Activated CD4-positive, alpha-beta T cell treated with anti-CD3 and anti-CD28 coated beads, Interleukin-2, amount 10 ng/mL, durations not matched to agents 7 days and 5 days (primary cell): Measurements from ENCODE around the gene C17orf107. TPM values are rescaled to one million over a fixed set of nuclear protein-coding genes. Genes with fewer than 3 reads are reported as not detected.

ENCODE experiments used
- CTCF ChIA-PET: fragments of 350-600 bp; sonication (Branson Sonifier 250); formaldehyde crosslinking; loops from one replicate; lab custom pipeline; 2021; ENCODE audit warnings: antibody characterized with exemption; lab: Charles Lee
- POLR2A ChIA-PET: fragments of 350-600 bp; sonication (Branson Sonifier 250); formaldehyde crosslinking; loops from one replicate; lab custom pipeline; 2021; ENCODE audit warnings: antibody characterized with exemption; lab: Charles Lee
- DNase-seq: peaks from one replicate; pipeline ENCODE4 v3.0.0-alpha.2; 2020
- H3K27ac Mint-ChIP-seq: one replicate; pipeline ENCODE4 v1.8.0; 2021; ENCODE audit warnings: mild to moderate bottlenecking, moderate library complexity, mixed read lengths
- H3K27me3 Mint-ChIP-seq: one replicate; pipeline ENCODE4 v1.8.0; 2021; ENCODE audit warnings: mixed read lengths
- H3K36me3 Mint-ChIP-seq: one replicate; pipeline ENCODE4 v1.8.0; 2021; ENCODE audit warnings: low read depth, mixed read lengths
- H3K4me1 Mint-ChIP-seq: one replicate; pipeline ENCODE4 v1.8.0; 2021; ENCODE audit warnings: mixed read lengths
- H3K4me3 Mint-ChIP-seq: one replicate; pipeline ENCODE4 v1.8.0; 2021; ENCODE audit warnings: mild to moderate bottlenecking, moderate library complexity, mixed read lengths
- H3K9me3 Mint-ChIP-seq: one replicate; pipeline ENCODE4 v1.8.0; 2021; ENCODE audit warnings: mixed read lengths
- total RNA-seq, 2 experiments: library from RNA; stranded (reverse); gene quantifications; one replicate each; pipeline ENCODE4 v1.2.3, GENCODE V29; 2021

C17orf107 gene
- total RNA-seq, 2 experiments from 2014 or later, result 0.77 to 0.92 TPM

GRCh38 chr17:4948166-4948930 lies 49.0 kb downstream of the C17orf107 start, which contains the start of gene PFN1:
PFN1 (minus strand) TSS chr17:4948530; CDS start chr17:4948394, 136 bp downstream.
- peak within 1 kb of the TSS; percentile 99 for H3K27ac Mint-ChIP-seq

DNA sequence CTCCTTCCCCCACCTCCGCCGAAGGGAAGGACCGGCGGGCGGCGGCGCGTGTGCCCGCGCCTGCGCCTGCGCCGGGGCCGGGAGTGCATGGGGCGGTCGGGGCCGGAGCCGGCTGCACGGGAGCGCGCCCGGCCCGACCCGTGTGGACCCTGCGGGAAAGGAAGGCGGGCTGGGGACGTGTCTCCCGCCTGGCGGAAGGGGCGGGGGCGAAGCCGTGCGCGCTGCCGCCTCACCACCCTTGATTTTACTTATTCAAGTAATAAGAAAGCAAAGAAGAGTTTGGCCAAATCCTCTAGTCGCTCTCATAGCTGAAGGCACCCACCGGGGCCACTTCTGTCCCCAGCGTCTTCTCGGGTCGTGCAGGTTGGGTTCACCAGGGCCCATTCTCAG lies 49.6 kb downstream of the C17orf107 start:
- H3K36me3 Mint-ChIP-seq, result peaks cover 39% of the 10 kb centered on the region
- H3K9me3 Mint-ChIP-seq, result no peaks in the 10 kb centered on the region
- H3K27ac Mint-ChIP-seq, result peak overlapping the region; percentile 99
- DNase-seq, result peak; percentile 80
- no peaks in the 10 kb centered on the region for H3K27me3 Mint-ChIP-seq
- POLR2A ChIA-PET, result interaction anchor here (1.4 to 6.2 kb wide), 2 partner anchors 9 to 19 kb away, joined by 10 to 44 read pairs; partner anchors contain the start of genes RNF167, SLC25A11 and SPAG7
- H3K4me3 Mint-ChIP-seq, result peak overlapping the region; percentile 92
- H3K4me1 Mint-ChIP-seq, result peaks cover 37% of the 10 kb centered on the region
- CTCF ChIA-PET, result no interaction called here

More at GRCh38 chr17:4948166-4948930, 49.0 kb downstream of the C17orf107 start, which contains the start of gene PFN1:
- Mint-ChIP-seq H3K4me1 (peaks cover 39% of the 10 kb centered on the region), H3K36me3 (peaks cover 41% of the 10 kb centered on the region), H3K27me3 (no peaks in the 10 kb centered on the region), H3K4me3 (peak within 1 kb of the TSS; percentile 92), H3K9me3 (no peaks in the 10 kb centered on the region)
- POLR2A ChIA-PET, result interaction anchor here (1.4 to 6.2 kb wide), 2 partner anchors 8 to 19 kb away, joined by 10 to 44 read pairs; partner anchors contain the start of genes RNF167, SLC25A11 and SPAG7
- peak; percentile 94 for DNase-seq
- CTCF ChIA-PET, result interaction anchor here (0.8 kb wide), 1 partner anchor 19 kb away, joined by 3 read pairs; the partner anchor contains the start of gene SPAG7

DNA sequence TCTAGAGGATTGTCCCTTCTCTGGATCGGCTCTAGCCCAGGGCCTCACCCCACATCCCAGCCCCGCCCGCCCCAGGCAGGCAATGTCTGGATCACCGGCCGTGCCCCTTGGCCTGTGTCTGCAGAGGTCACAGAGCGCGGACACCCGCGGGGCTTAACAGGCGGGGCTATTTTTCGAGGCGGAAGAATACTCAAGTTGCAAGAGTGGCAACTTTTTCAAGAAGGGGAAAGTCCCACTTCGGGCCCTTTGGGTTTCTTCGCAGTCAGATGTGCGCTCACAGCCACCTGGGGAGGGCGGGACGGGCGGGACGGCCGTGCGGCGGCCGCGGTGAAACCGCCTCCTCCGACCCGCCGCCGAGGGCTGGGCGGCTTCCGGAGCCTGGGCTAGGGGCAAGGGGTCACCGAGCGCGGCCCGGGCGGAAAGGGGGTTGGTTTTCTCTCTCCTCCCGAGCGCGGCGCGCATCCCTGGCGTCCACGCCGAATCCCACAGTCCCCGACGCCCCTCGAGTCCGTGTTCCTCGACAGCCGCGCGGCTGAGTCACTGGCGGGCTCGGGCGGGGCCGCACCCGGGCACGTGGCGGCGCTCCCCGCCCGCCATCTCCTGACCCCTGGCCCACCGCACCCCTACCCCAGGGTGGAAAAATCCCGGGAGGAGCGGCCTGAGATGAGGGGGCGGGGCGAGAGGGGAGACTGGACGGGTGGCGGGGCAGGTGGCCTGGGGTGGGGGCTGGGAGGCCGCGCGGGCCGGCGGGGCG lies 50.2 kb downstream of the C17orf107 start:
- CTCF ChIA-PET, result interaction anchor here (1.3 kb wide), 1 partner anchor 18 kb away, joined by 3 read pairs; the partner anchor contains the start of gene SPAG7
- H3K27me3 Mint-ChIP-seq, result no peaks in the 10 kb centered on the region

DNA sequence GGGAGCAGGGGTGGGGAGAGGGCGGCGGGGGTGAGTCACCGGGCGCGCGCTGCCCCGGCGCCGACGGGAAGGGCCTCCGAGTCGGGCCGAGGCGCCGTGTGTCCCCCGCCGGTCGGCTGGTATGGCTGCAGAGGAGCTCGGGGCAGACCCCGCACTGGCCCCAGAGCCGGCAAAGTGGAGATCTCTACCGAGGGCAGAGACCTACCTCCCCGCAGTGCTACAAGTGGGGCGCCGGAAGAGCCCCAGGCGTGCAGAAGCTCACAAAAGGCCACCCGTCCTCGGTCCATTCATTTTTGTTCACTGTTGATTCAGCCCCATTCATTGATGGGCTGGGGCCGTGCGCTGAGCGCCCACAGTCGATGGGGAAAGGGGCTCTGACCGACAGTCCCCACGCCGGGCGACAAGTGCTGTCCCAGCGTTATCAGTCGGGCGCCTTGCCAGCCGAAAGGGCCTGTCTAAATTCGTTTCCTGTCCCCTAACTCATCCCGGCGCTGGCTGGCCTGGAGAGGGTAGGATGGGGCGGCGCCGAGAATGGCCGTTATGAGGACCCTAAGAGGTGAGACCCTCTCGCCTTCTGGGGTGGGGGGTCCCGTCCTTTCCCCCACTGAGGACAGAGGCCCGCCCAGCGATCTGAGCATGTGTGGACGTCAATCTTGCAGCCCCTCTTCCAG lies 50.9 kb downstream of the C17orf107 start:
- Mint-ChIP-seq H3K4me3 (peak overlapping the region; percentile 78), H3K36me3 (peaks cover 26% of the 10 kb centered on the region), H3K9me3 (no peaks in the 10 kb centered on the region), H3K27me3 (no peaks in the 10 kb centered on the region), H3K27ac (peak overlapping the region; percentile 95), H3K4me1 (peaks cover 26% of the 10 kb centered on the region)
- no peak for DNase-seq
- CTCF ChIA-PET, result interaction anchor here (1.2 to 2.0 kb wide), 4 partner anchors 13 to 41 kb away, joined by 3 to 5 read pairs (median 4); partner anchors contain the start of gene SPAG7
- POLR2A ChIA-PET, result interaction anchor here (1.0 kb wide), 1 partner anchor 10 kb away, joined by 3 read pairs; the partner anchor contains the start of genes RNF167 and SLC25A11

More for the DNA sequence above, 50.2 kb downstream of the C17orf107 start:
- Mint-ChIP-seq H3K4me1 (peaks cover 33% of the 10 kb centered on the region), H3K9me3 (no peaks in the 10 kb centered on the region), H3K36me3 (peaks cover 33% of the 10 kb centered on the region), H3K4me3 (peak overlapping the region; percentile 92), H3K27ac (peak overlapping the region; percentile 93)
- POLR2A ChIA-PET, result interaction anchor here (1.0 to 6.2 kb wide), 3 partner anchors 10 to 18 kb away, joined by 3 to 44 read pairs (median 10); partner anchors contain the start of genes RNF167, SLC25A11 and SPAG7
- DNase-seq, result peak; percentile 83

DNA sequence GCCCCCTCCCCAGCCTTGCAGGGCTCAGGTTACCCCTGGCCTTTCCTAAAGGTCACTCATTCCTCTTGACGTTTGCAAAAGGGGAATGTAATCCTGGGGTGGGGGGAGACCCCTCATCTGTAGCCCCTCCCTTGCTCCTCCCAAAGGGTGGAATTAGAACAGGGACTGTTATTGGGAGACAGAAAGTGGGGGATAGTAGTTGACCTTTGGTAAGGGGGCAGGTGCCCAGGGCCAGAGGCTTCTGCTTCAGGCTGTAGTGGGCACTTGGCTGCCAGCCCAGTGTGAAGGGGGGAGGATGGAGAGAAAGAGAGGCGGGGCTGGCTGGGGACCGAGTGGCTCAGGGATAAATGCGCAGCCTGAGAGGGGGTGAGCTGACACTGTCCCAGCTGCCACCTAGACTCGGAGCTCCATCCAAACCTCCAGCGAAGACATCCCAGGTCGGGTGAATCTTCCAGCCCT lies 51.4 kb downstream of the C17orf107 start, which contains the start of gene ENO3:
TSS of gene ENO3 (plus strand) at position 374 of the 459 bp plus-strand sequence. CDS start 711 bp downstream, outside the sequence.
- Mint-ChIP-seq H3K9me3 (no peaks in the 10 kb centered on the region), H3K4me3 (peak within 1 kb of the TSS; percentile 78), H3K27ac (peak within 1 kb of the TSS; percentile 95), H3K36me3 (peaks cover 20% of the 10 kb centered on the region), H3K27me3 (no peaks in the 10 kb centered on the region), H3K4me1 (peaks cover 21% of the 10 kb centered on the region)
- no peak for DNase-seq
- ChIA-PET POLR2A (interaction anchor here (1.0 kb wide), 1 partner anchor 11 kb away, joined by 3 read pairs; the partner anchor contains the start of genes RNF167 and SLC25A11), CTCF (interaction anchor here (1.2 to 2.0 kb wide), 6 partner anchors 13 to 80 kb away, joined by 3 to 6 read pairs (median 4); partner anchors contain the start of gene SPAG7)

DNA sequence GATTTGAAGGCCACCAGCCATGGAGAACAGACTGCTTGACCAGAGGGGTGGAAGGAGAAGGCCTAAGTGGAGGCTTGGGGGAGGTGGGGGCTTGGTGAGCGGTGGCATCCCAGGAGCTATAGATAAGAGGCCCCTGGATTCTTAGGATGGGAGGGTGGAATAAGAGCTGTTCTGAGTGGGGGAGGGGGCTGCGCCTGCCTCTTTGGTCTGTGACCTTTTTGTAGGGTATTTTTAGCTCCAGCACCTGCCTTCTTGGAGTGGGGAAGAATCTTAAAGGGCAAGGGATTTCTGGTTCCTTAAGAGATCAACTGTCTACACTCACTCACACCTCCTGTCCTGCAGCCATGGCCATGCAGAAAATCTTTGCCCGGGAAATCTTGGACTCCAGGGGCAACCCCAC lies 52.1 kb downstream of the C17orf107 start:
- H3K27ac Mint-ChIP-seq, result peak overlapping the region; percentile 95
- ChIA-PET CTCF (interaction anchor here (1.1 to 2.0 kb wide), 6 partner anchors 12 to 79 kb away, joined by 3 to 6 read pairs (median 4); partner anchors contain the start of gene SPAG7), POLR2A (interaction anchor here (1.2 kb wide), 1 partner anchor 16 kb away, joined by 8 read pairs; the partner anchor contains the start of gene SPAG7)
- no peaks in the 10 kb centered on the region for H3K27me3 Mint-ChIP-seq
- H3K4me1 Mint-ChIP-seq, result peaks cover 27% of the 10 kb centered on the region
- peaks cover 17% of the 10 kb centered on the region for H3K36me3 Mint-ChIP-seq
- H3K9me3 Mint-ChIP-seq, result no peaks in the 10 kb centered on the region
- H3K4me3 Mint-ChIP-seq, result peak overlapping the region; percentile 78
- no peak for DNase-seq

Other genes starting within 250 kb of the C17orf107 start
- 10 to 100 TPM; 61.6 to 73.2 TPM for gene PELP1, start 195.4 kb upstream of the C17orf107 start, total RNA-seq
- 100 to 1,000 TPM; 323 to 336 TPM for gene ARRB2, start 188.9 kb upstream of the C17orf107 start, total RNA-seq
- 10 to 100 TPM; 19.6 to 23.6 TPM for gene MED11, start 168.1 kb upstream of the C17orf107 start, total RNA-seq
- gene ZMYND15, start 159.7 kb upstream of the C17orf107 start, total RNA-seq, result under 1 TPM in 1 of 2 experiments, not detected in 1; 0.07 TPM
- 1 to 10 TPM in 1 of 2 experiments, under 1 TPM in 1; 0.94 to 1.6 TPM for gene CXCL16, start 159.6 kb upstream of the C17orf107 start, total RNA-seq
- gene TM4SF5, start 127.7 kb upstream of the C17orf107 start, total RNA-seq, result not detected
- under 1 TPM in 1 of 2 experiments, not detected in 1; 0.32 TPM for gene VMO1, start 113.2 kb upstream of the C17orf107 start, total RNA-seq
- not detected for gene GLTPD2, start 110.6 kb upstream of the C17orf107 start, total RNA-seq
- gene PSMB6, start 103.4 kb upstream of the C17orf107 start, total RNA-seq, result 100 to 1,000 TPM in 1 of 2 experiments, 10 to 100 TPM in 1; 95.3 to 115 TPM
- 10 to 100 TPM; 16.6 to 17.3 TPM for gene PLD2, start 92.4 kb upstream of the C17orf107 start, total RNA-seq
- gene MINK1, start 66.2 kb upstream of the C17orf107 start, total RNA-seq, result 100 to 1,000 TPM; 112 to 133 TPM
- gene CHRNE, start 3.6 kb downstream of the C17orf107 start, total RNA-seq, result under 1 TPM; 0.25 to 0.42 TPM
- gene GP1BA, start 32.7 kb downstream of the C17orf107 start, total RNA-seq, result not detected
- 10 to 100 TPM; 73.0 to 75.3 TPM for gene SLC25A11, start 40.5 kb downstream of the C17orf107 start, total RNA-seq
- gene RNF167, start 40.7 kb downstream of the C17orf107 start, total RNA-seq, result 100 to 1,000 TPM; 254 to 273 TPM
- 1,000 to 10,000 TPM; 2,428 to 2,438 TPM for gene PFN1, start 49.0 kb downstream of the C17orf107 start, total RNA-seq
- gene ENO3, start 51.6 kb downstream of the C17orf107 start, total RNA-seq, result 10 to 100 TPM; 44.9 to 54.8 TPM
- gene SPAG7, start 68.3 kb downstream of the C17orf107 start, total RNA-seq, result 10 to 100 TPM; 47.7 to 53.6 TPM
- 10 to 100 TPM; 58.2 to 62.7 TPM for gene CAMTA2, start 88.1 kb downstream of the C17orf107 start, total RNA-seq
- under 1 TPM; 0.35 to 0.50 TPM for gene INCA1, start 98.0 kb downstream of the C17orf107 start, total RNA-seq
- 10 to 100 TPM; 36.6 to 48.8 TPM for gene KIF1C, start 98.4 kb downstream of the C17orf107 start, total RNA-seq
- gene SLC52A1, start 135.9 kb downstream of the C17orf107 start, total RNA-seq, result under 1 TPM; 0.48 to 0.82 TPM
- gene ZFP3, start 178.9 kb downstream of the C17orf107 start, total RNA-seq, result 1 to 10 TPM; 6.5 to 7.5 TPM
- gene ZNF232, start 212.3 kb downstream of the C17orf107 start, total RNA-seq, result 10 to 100 TPM in 1 of 2 experiments, 1 to 10 TPM in 1; 9.3 to 12.0 TPM
- under 1 TPM; 0.05 to 0.06 TPM for gene USP6, start 216.5 kb downstream of the C17orf107 start, total RNA-seq